GM12872 (cell line): ENCODE results near the gene AMBRA1.

Source experiments
- CTCF ChIP-seq: IDR thresholded peaks from 3 replicates; pipeline ENCODE4 v1.5.1; 2011; ENCODE audit warnings: low read depth, mild to moderate bottlenecking, low read length, moderate library complexity; ENCODE audit not compliant: insufficient read depth

Gene AMBRA1

GRCh38 chr11:46373787-46374740, 219.8 kb downstream of the AMBRA1 start:
- TF ChIP-seq CTCF: no peak

GRCh38 chr11:46372086-46372485, 221.7 kb downstream of the AMBRA1 start:
- TF ChIP-seq CTCF: no peak

- no peak for TF ChIP-seq CTCF
These were observed 223.6 kb downstream of the AMBRA1 start for GRCh38 chr11:46370253-46370652.

GRCh38 chr11:46369458-46370152, 224.2 kb downstream of the AMBRA1 start:
- TF ChIP-seq CTCF: peak; percentile 100

- no peak for TF ChIP-seq CTCF
These were observed 225.9 kb downstream of the AMBRA1 start for GRCh38 chr11:46367916-46368267.

- TF ChIP-seq CTCF: peak; percentile 91
These were observed 226.4 kb downstream of the AMBRA1 start for GRCh38 chr11:46367244-46367915.

GRCh38 chr11:46366661-46367161, 227.1 kb downstream of the AMBRA1 start:
- no peak for TF ChIP-seq CTCF
